Measurements from ENCODE around the gene TANK.

The TANK gene

GRCh38 chr2:161166538-161167409 is 6.5 kb downstream of the TANK start:
- no peak for DNase-seq (ENCODE audit: low read depth)

GRCh38 chr2:161169335-161169734 is 9.1 kb downstream of the TANK start:
- H3K4me3 ChIP-seq (replicated peaks; ENCODE audit: low read depth, low read length) = no peak overlapping the region
- no peak for DNase-seq (ENCODE audit: low read depth)
- no peak for TF ChIP-seq CTCF (IDR thresholded peaks at IDR 0.05; ENCODE audit: low read length, missing control alignments)

More at GRCh38 chr2:161166538-161167409, 6.5 kb downstream of the TANK start:
- no peak overlapping the region for H3K4me3 ChIP-seq (replicated peaks; ENCODE audit: low read depth, low read length)
- TF ChIP-seq CTCF (IDR thresholded peaks at IDR 0.05; ENCODE audit: low read length, missing control alignments) = no peak

GRCh38 chr2:161170377-161170776 is 10.1 kb downstream of the TANK start:
- no peak for TF ChIP-seq CTCF (IDR thresholded peaks at IDR 0.05; ENCODE audit: low read length, missing control alignments)
- no peak for DNase-seq (ENCODE audit: low read depth)
- no peak overlapping the region for H3K4me3 ChIP-seq (replicated peaks; ENCODE audit: low read depth, low read length)

GRCh38 chr2:161170958-161171932 is 11.0 kb downstream of the TANK start:
- no peak overlapping the region for H3K4me3 ChIP-seq (replicated peaks; ENCODE audit: low read depth, low read length)
- TF ChIP-seq CTCF (IDR thresholded peaks at IDR 0.05; ENCODE audit: low read length, missing control alignments) = no peak
- peak; percentile 55 for DNase-seq (ENCODE audit: low read depth)

GRCh38 chr2:161172901-161173540 is 12.8 kb downstream of the TANK start:
- no peak for DNase-seq (ENCODE audit: low read depth)
- TF ChIP-seq CTCF (IDR thresholded peaks at IDR 0.05; ENCODE audit: low read length, missing control alignments) = no peak
- no peak overlapping the region for H3K4me3 ChIP-seq (replicated peaks; ENCODE audit: low read depth, low read length)

GRCh38 chr2:161173541-161174194 is 13.4 kb downstream of the TANK start:
- TF ChIP-seq CTCF (IDR thresholded peaks at IDR 0.05; ENCODE audit: low read length, missing control alignments) = no peak
- H3K4me3 ChIP-seq (replicated peaks; ENCODE audit: low read depth, low read length) = no peak overlapping the region
- DNase-seq (ENCODE audit: low read depth) = no peak

Data from fibroblast of pulmonary artery (primary cell).